ENCODE data around the gene ZNF70.

DNA sequence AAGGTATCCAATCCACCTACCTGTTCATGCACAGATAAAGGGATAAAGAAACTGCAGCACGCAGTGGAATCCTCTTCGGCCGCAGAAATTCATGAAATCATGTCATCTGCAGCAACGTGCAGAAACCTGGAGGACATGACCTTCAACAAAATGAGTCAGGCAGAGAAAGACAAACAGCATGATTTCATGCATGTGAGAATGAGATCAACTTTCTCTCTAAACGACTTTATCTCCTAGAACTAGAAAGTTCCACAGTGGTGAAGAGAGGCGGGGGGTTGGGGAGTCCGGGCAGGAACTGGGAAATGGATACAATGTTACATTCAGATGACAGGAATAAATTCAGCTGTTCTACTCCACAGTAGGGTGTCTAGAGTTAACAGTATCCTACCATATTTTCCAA is 50.2 kb downstream of the ZNF70 start:
- TF ChIP-seq, protein P1, sequence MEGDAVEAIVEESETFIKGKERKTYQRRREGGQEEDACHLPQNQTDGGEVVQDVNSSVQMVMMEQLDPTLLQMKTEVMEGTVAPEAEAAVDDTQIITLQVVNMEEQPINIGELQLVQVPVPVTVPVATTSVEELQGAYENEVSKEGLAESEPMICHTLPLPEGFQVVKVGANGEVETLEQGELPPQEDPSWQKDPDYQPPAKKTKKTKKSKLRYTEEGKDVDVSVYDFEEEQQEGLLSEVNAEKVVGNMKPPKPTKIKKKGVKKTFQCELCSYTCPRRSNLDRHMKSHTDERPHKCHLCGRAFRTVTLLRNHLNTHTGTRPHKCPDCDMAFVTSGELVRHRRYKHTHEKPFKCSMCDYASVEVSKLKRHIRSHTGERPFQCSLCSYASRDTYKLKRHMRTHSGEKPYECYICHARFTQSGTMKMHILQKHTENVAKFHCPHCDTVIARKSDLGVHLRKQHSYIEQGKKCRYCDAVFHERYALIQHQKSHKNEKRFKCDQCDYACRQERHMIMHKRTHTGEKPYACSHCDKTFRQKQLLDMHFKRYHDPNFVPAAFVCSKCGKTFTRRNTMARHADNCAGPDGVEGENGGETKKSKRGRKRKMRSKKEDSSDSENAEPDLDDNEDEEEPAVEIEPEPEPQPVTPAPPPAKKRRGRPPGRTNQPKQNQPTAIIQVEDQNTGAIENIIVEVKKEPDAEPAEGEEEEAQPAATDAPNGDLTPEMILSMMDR (IDR thresholded peaks at IDR 0.05): no peak
- no peak for TF ChIP-seq POLR2AphosphoS5 (IDR thresholded peaks at IDR 0.05)
- TF ChIP-seq EP300 (IDR thresholded peaks at IDR 0.05; ENCODE audit: low read depth): no peak
- TF ChIP-seq POLR2A (IDR thresholded peaks at IDR 0.05): no peak
